Loucy (cell line): ENCODE data around the gene LTC4S.

ENCODE experiments used
- CTCF ChIP-seq: fragments of 200-600 bp; sonication (generic); conservative IDR thresholded peaks from 2 replicates; pipeline ENCODE4 v1.5.1; 2014; ENCODE audit warnings: mild to moderate bottlenecking, antibody characterized with exemption, low read length
- EZH2phosphoT487 ChIP-seq: fragments of 200-600 bp; IDR thresholded peaks from 2 replicates; pipeline ENCODE4 v1.6.1; 2018; ENCODE audit warnings: antibody characterized with exemption, mild to moderate bottlenecking, moderate library complexity, borderline replicate concordance

- TF ChIP-seq CTCF (no peak), EZH2phosphoT487 (no peak)
Measured at GRCh38 chr5:179769796-179770195, 24.0 kb upstream of the LTC4S start.
